Gastrocnemius medialis (tissue), 4 donors: ENCODE results near the gene NSFL1C. TPM values are rescaled to one million over a fixed set of nuclear protein-coding genes. Genes with fewer than 3 reads are reported as not detected.

Source experiments
- ATAC-seq, 2 donors: fragments of 150-250 bp; one replicate each; pipeline ENCODE4 v1.9.1; 2016
- DNase-seq, 2 donors: peaks; one replicate each; pipeline ENCODE4 v3.0.0-alpha.2; 2019
- H3K27ac ChIP-seq, 4 donors: fragments of 200-600 bp; sonication (generic); 1 replicate in 1 of 4; 2 replicates in 3 of 4; pipeline ENCODE4 v1.5.1; 2016 to 2018; ENCODE audit warnings: mild to moderate bottlenecking in 2 of 4, moderate library complexity in 1 of 4
- H3K27me3 ChIP-seq, 3 donors: fragments of 200-600 bp; sonication (generic) in 2 of 3; 1 replicate in 1 of 3; 2 replicates in 2 of 3; pipeline versions ENCODE4 v1.5.1 to v1.6.0; 2016 to 2019; ENCODE audit warnings: mild to moderate bottlenecking in 1 of 3, moderate library complexity in 1 of 3
- H3K36me3 ChIP-seq, 2 donors: fragments of 200-600 bp; sonication (generic) in 1 of 2; one replicate each; pipeline ENCODE4 v1.5.1; 2017 to 2018
- H3K4me1 ChIP-seq, 2 donors: fragments of 200-600 bp; sonication (generic) in 1 of 2; one replicate each; pipeline ENCODE4 v1.5.1; 2016 to 2017; ENCODE audit warnings: mild to moderate bottlenecking in 2 of 2
- H3K4me3 ChIP-seq, 4 donors: fragments of 200-600 bp; sonication (generic) in 3 of 4; 1 replicate in 1 of 4; 2 replicates in 3 of 4; pipeline ENCODE4 v1.5.1; 2016 to 2019; ENCODE audit warnings: mild to moderate bottlenecking in 2 of 4
- H3K9me3 ChIP-seq, 3 donors: fragments of 200-600 bp; sonication (generic) in 2 of 3; 1 replicate in 1 of 3; 2 replicates in 2 of 3; pipeline ENCODE4 v1.5.1; 2016 to 2019
- CTCF ChIP-seq, 5 experiments: fragments of 450-650 bp in 3 of 5; fragments of 200-600 bp in 2 of 5; sonication (generic) in 2 of 5; IDR thresholded peaks in 4 of 5; conservative IDR thresholded peaks in 1 of 5; 1 replicate in 4 of 5; 2 replicates in 1 of 5; pipeline ENCODE4 v1.5.1; 2016 to 2019; ENCODE audit warnings: antibody characterized with exemption in 5 of 5, mild to moderate bottlenecking in 3 of 5, moderate library complexity in 3 of 5
- POLR2A ChIP-seq, 2 donors: fragments of 450-650 bp; IDR thresholded peaks; one replicate each; pipeline ENCODE4 v1.6.1; 2017; ENCODE audit warnings: antibody characterized with exemption in 2 of 2, mild to moderate bottlenecking in 2 of 2, moderate library complexity in 2 of 2
- in situ Hi-C, 4 donors: fragments of 200-750 bp; cut with MboI; loops; one replicate each; pipeline versions ENCODE4 v1.15.0 to v1.8.0; 2017; ENCODE audit warnings: low sequenced_read_pairs in 4 of 4
- intact Hi-C: fragments of 100-400 bp; cut with DNase I; formaldehyde crosslinking; loops from one replicate; pipeline ENCODE4 v1.15.1; 2023; ENCODE audit warnings: low total_unique reads
- total RNA-seq, 4 donors: library from RNA; depleted of rRNA; stranded (reverse); fragments of >200 nt; gene quantifications; one replicate each; pipeline versions ENCODE4 v1.1.0 to v1.2.3, GENCODE V29; 2016

NSFL1C gene
- total RNA-seq, 4 donors from 2014 or later = 68.0 to 91.4 (median 80.6) TPM

GRCh38 chr20:1469306-1469905 lies 2.8 kb upstream of the NSFL1C start:
- Histone ChIP-seq H3K36me3 (no peaks in the 10 kb centered on the region), H3K27me3 (no peaks in the 10 kb centered on the region), H3K9me3 (no peaks in the 10 kb centered on the region), H3K4me3 (no peak overlapping the region), H3K27ac (no peak overlapping the region), H3K4me1 (peaks cover 16 to 29% of the 10 kb centered on the region in 2 donors)
- TF ChIP-seq CTCF (IDR thresholded peaks at IDR 0.05 in 4 of 5, conservative IDR thresholded peaks at IDR 0.05 in 1 of 5) (no peak), POLR2A (IDR thresholded peaks at IDR 0.05) (no peak)
- ATAC-seq = no peak
- in situ Hi-C loops = loop anchor here (25.0 kb wide), 2 partner anchors 332 to 357 kb away; partner anchors contain the start of gene PSMF1 (in 1 of the 4)
- intact Hi-C loops = loop anchor here (5.0 to 10.0 kb wide), 2 partner anchors 633 to 635 kb away; partner anchors contain the start of genes FAM110A and STK35
- DNase-seq = no peak

GRCh38 chr20:1468117-1468624 lies 1.5 kb upstream of the NSFL1C start:
- intact Hi-C loops = loop anchor here (5.0 to 10.0 kb wide), 2 partner anchors 633 to 634 kb away; partner anchors contain the start of genes FAM110A and STK35

GRCh38 chr20:1467355-1468116 lies 887 bp upstream of the NSFL1C start:
- Histone ChIP-seq H3K27me3 (no peaks in the 10 kb centered on the region), H3K36me3 (peaks cover 0 to 14% of the 10 kb centered on the region in 2 donors), H3K27ac (peak overlapping the region; percentile 14 to 95 (median 69)), H3K9me3 (no peaks in the 10 kb centered on the region), H3K4me3 (peak overlapping the region in 3 of 4 donors; percentile 18 to 98 (median 19)), H3K4me1 (peaks cover 22 to 36% of the 10 kb centered on the region in 2 donors)
- TF ChIP-seq CTCF (IDR thresholded peaks at IDR 0.05 in 4 of 5, conservative IDR thresholded peaks at IDR 0.05 in 1 of 5) (no peak), POLR2A (IDR thresholded peaks at IDR 0.05) (no peak)
- peak; percentile 16 to 24 for DNase-seq
- ATAC-seq = no peak
- intact Hi-C loops (loop anchor here (2.0 to 10.0 kb wide), 4 partner anchors 143 to 1003 kb away; partner anchors contain the start of genes FAM110A, SNRPB and STK35), in situ Hi-C loops (loop anchor here (25.0 kb wide), 2 partner anchors 330 to 355 kb away; partner anchors contain the start of gene PSMF1 (in 1 of the 4))

More at GRCh38 chr20:1468117-1468624, 1.5 kb upstream of the NSFL1C start:
- Histone ChIP-seq H3K27me3 (no peaks in the 10 kb centered on the region), H3K4me3 (no peak overlapping the region), H3K27ac (no peak overlapping the region), H3K36me3 (peaks cover 0 to 9% of the 10 kb centered on the region in 2 donors), H3K9me3 (no peaks in the 10 kb centered on the region), H3K4me1 (peaks cover 22 to 36% of the 10 kb centered on the region in 2 donors)
- TF ChIP-seq CTCF (IDR thresholded peaks at IDR 0.05 in 4 of 5, conservative IDR thresholded peaks at IDR 0.05 in 1 of 5) = no peak
- TF ChIP-seq POLR2A (IDR thresholded peaks at IDR 0.05) = no peak
- no peak for ATAC-seq
- in situ Hi-C loops = loop anchor here (25.0 kb wide), 2 partner anchors 331 to 356 kb away; partner anchors contain the start of gene PSMF1 (in 1 of the 4)
- no peak for DNase-seq

GRCh38 chr20:1467082-1467354 lies 369 bp upstream of the NSFL1C start:
- no peak for DNase-seq
- Histone ChIP-seq H3K4me1 (peaks cover 22 to 39% of the 10 kb centered on the region in 2 donors), H3K27me3 (no peaks in the 10 kb centered on the region), H3K9me3 (no peaks in the 10 kb centered on the region), H3K4me3 (peak overlapping the region in 3 of 4 donors; percentile 18 to 98 (median 84)), H3K27ac (peak overlapping the region; percentile 14 to 95 (median 69)), H3K36me3 (peaks cover 0 to 14% of the 10 kb centered on the region in 2 donors)
- intact Hi-C loops = loop anchor here (2.0 to 10.0 kb wide), 4 partner anchors 142 to 1004 kb away; partner anchors contain the start of genes FAM110A, SNRPB and STK35
- in situ Hi-C loops = loop anchor here (25.0 kb wide), 2 partner anchors 330 to 355 kb away; partner anchors contain the start of gene PSMF1 (in 1 of the 4)
- peak in 1 of 2 donors; percentile 3 for ATAC-seq
- no peak for TF ChIP-seq CTCF (IDR thresholded peaks at IDR 0.05 in 4 of 5, conservative IDR thresholded peaks at IDR 0.05 in 1 of 5)
- no peak for TF ChIP-seq POLR2A (IDR thresholded peaks at IDR 0.05)
